Natural killer cell treated with Interleukin-12 subunit alpha and Interleukin-12 subunit beta and Interleukin-15 and Interleukin-18, amount 100 ng/mL, for 72 hours (primary cell): ENCODE data around the gene PEX26. TPM values are rescaled to one million over a fixed set of nuclear protein-coding genes. Genes with fewer than 3 reads are reported as not detected.
A peak's percentile ranks its signal among the peaks of the same experiment; 100 is the strongest.

ENCODE experiments used
- ATAC-seq, 2 donors: fragments of 150-1000 bp; cut with Tn5 transposase in 1 of 2; sonication (Bioruptor Pico), chemical (Tn5 transposase) in 1 of 2; 2 replicates each; pipeline ENCODE4 v1.10.0; 2021
- DNase-seq: peaks from one replicate; pipeline ENCODE4 v3.0.0; 2022; ENCODE audit warnings: low spot score
- H3K27ac Mint-ChIP-seq, 2 donors: 1 replicate in 1 of 2; 2 replicates in 1 of 2; pipeline ENCODE4 v1.8.0; 2022; ENCODE audit warnings: mixed read lengths in 2 of 2, mild to moderate bottlenecking in 1 of 2, moderate library complexity in 1 of 2
- H3K27me3 Mint-ChIP-seq, 2 donors: 1 replicate in 1 of 2; 2 replicates in 1 of 2; pipeline ENCODE4 v1.8.0; 2022; ENCODE audit warnings: mixed read lengths in 2 of 2
- H3K36me3 Mint-ChIP-seq: one replicate; pipeline ENCODE4 v1.8.0; 2022; ENCODE audit warnings: mixed read lengths
- H3K4me1 Mint-ChIP-seq, 2 donors: 1 replicate in 1 of 2; 2 replicates in 1 of 2; pipeline ENCODE4 v1.8.0; 2022; ENCODE audit warnings: low read depth in 2 of 2, mixed read lengths in 2 of 2, mild to moderate bottlenecking in 1 of 2
- H3K4me3 Mint-ChIP-seq: one replicate; pipeline ENCODE4 v1.8.0; 2022; ENCODE audit warnings: mixed read lengths
- H3K9me3 Mint-ChIP-seq: 2 replicates; pipeline ENCODE4 v1.8.0; 2022; ENCODE audit warnings: mixed read lengths
- total RNA-seq, 2 donors: library from RNA; stranded (reverse); gene quantifications; one replicate each; pipeline ENCODE4 v1.2.3, GENCODE V29; 2022

PEX26 gene
- total RNA-seq, 2 donors from 2014 or later = 44.6 to 63.5 TPM

- DNase-seq = no peak
- ATAC-seq = no peak
- Mint-ChIP-seq H3K27me3 (no peaks in the 10 kb centered on the region), H3K27ac (no peak overlapping the region), H3K4me1 (peaks cover 21 to 23% of the 10 kb centered on the region in 2 donors), H3K4me3 (no peak overlapping the region), H3K9me3 (no peaks in the 10 kb centered on the region), H3K36me3 (peaks cover 38% of the 10 kb centered on the region)
These were observed 7.4 kb downstream of the PEX26 start for GRCh38 chr22:18085188-18085587.

GRCh38 chr22:18087350-18087855 lies 9.6 kb downstream of the PEX26 start:
- Mint-ChIP-seq H3K36me3 (peaks cover 16% of the 10 kb centered on the region), H3K4me3 (no peak overlapping the region), H3K27ac (no peak overlapping the region), H3K27me3 (no peaks in the 10 kb centered on the region), H3K4me1 (peaks cover 18 to 19% of the 10 kb centered on the region in 2 donors), H3K9me3 (no peaks in the 10 kb centered on the region)
- no peak for DNase-seq
- no peak for ATAC-seq

GRCh38 chr22:18088825-18089568 lies 11.2 kb downstream of the PEX26 start:
- H3K4me1 Mint-ChIP-seq = peaks cover 11 to 13% of the 10 kb centered on the region in 2 donors
- DNase-seq (no peak), ATAC-seq (no peak)
- H3K36me3 Mint-ChIP-seq = peaks cover 7% of the 10 kb centered on the region
- H3K27ac Mint-ChIP-seq = no peak overlapping the region
- H3K27me3 Mint-ChIP-seq = no peaks in the 10 kb centered on the region
- no peak overlapping the region for H3K4me3 Mint-ChIP-seq
- no peaks in the 10 kb centered on the region for H3K9me3 Mint-ChIP-seq

GRCh38 chr22:18090286-18090685 lies 12.5 kb downstream of the PEX26 start:
- H3K36me3 Mint-ChIP-seq = peaks cover 7% of the 10 kb centered on the region
- ATAC-seq = no peak
- no peak overlapping the region for H3K27ac Mint-ChIP-seq

GRCh38 chr22:18091478-18091877 lies 13.7 kb downstream of the PEX26 start:
- Mint-ChIP-seq H3K36me3 (peaks cover 7% of the 10 kb centered on the region), H3K4me3 (peak overlapping the region; percentile 25), H3K27ac (no peak overlapping the region), H3K9me3 (no peaks in the 10 kb centered on the region), H3K27me3 (no peaks in the 10 kb centered on the region), H3K4me1 (peaks cover 11 to 18% of the 10 kb centered on the region in 2 donors)
- DNase-seq = peak; percentile 38
- ATAC-seq = peak in 1 of 2 donors; percentile 40

More at GRCh38 chr22:18090286-18090685, 12.5 kb downstream of the PEX26 start:
- Mint-ChIP-seq H3K4me3 (no peak overlapping the region), H3K9me3 (no peaks in the 10 kb centered on the region), H3K4me1 (peaks cover 11 to 15% of the 10 kb centered on the region in 2 donors), H3K27me3 (no peaks in the 10 kb centered on the region)
- peak; percentile 25 for DNase-seq

GRCh38 chr22:18091916-18092526 lies 14.2 kb downstream of the PEX26 start:
- ATAC-seq = peak; percentile 63 to 72
- Mint-ChIP-seq H3K27me3 (no peaks in the 10 kb centered on the region), H3K4me1 (peaks cover 15 to 22% of the 10 kb centered on the region in 2 donors), H3K9me3 (no peaks in the 10 kb centered on the region), H3K4me3 (peak overlapping the region; percentile 25), H3K27ac (no peak overlapping the region), H3K36me3 (peaks cover 12% of the 10 kb centered on the region)
- peak; percentile 44 for DNase-seq

GRCh38 chr22:18093661-18094060 lies 15.9 kb downstream of the PEX26 start:
- no peaks in the 10 kb centered on the region for H3K9me3 Mint-ChIP-seq

GRCh38 chr22:18095101-18095805 lies 17.5 kb downstream of the PEX26 start:
- ATAC-seq = no peak
- no peaks in the 10 kb centered on the region for H3K9me3 Mint-ChIP-seq
- peaks cover 6% of the 10 kb centered on the region for H3K36me3 Mint-ChIP-seq

More at GRCh38 chr22:18093661-18094060, 15.9 kb downstream of the PEX26 start:
- peaks cover 13% of the 10 kb centered on the region for H3K36me3 Mint-ChIP-seq
- no peak overlapping the region for H3K4me3 Mint-ChIP-seq
- ATAC-seq (no peak), DNase-seq (no peak)
- peaks cover 15 to 22% of the 10 kb centered on the region in 2 donors for H3K4me1 Mint-ChIP-seq
- H3K27ac Mint-ChIP-seq = no peak overlapping the region
- H3K27me3 Mint-ChIP-seq = no peaks in the 10 kb centered on the region

GRCh38 chr22:18096823-18097222 lies 19.0 kb downstream of the PEX26 start:
- Mint-ChIP-seq H3K9me3 (no peaks in the 10 kb centered on the region), H3K27me3 (no peaks in the 10 kb centered on the region), H3K36me3 (peaks cover 10% of the 10 kb centered on the region), H3K4me3 (no peak overlapping the region), H3K4me1 (peaks cover 9 to 14% of the 10 kb centered on the region in 2 donors), H3K27ac (peak overlapping the region in 1 of 2 donors; percentile 56)
- peak; percentile 56 to 80 for ATAC-seq
- no peak for DNase-seq

More at GRCh38 chr22:18095101-18095805, 17.5 kb downstream of the PEX26 start:
- DNase-seq = no peak
- Mint-ChIP-seq H3K27ac (peak overlapping the region in 1 of 2 donors; percentile 56), H3K27me3 (no peaks in the 10 kb centered on the region), H3K4me3 (no peak overlapping the region), H3K4me1 (peaks cover 15 to 17% of the 10 kb centered on the region in 2 donors)

GRCh38 chr22:18100781-18101180 lies 23.0 kb downstream of the PEX26 start:
- H3K4me3 Mint-ChIP-seq = no peak overlapping the region
- peaks cover 7 to 17% of the 10 kb centered on the region in 2 donors for H3K4me1 Mint-ChIP-seq
- no peaks in the 10 kb centered on the region for H3K9me3 Mint-ChIP-seq
- H3K27ac Mint-ChIP-seq = no peak overlapping the region
- H3K36me3 Mint-ChIP-seq = peaks cover 25% of the 10 kb centered on the region
- H3K27me3 Mint-ChIP-seq = peaks cover 0 to 4% of the 10 kb centered on the region in 2 donors
- no peak for DNase-seq
- ATAC-seq = no peak

GRCh38 chr22:18101536-18101935 lies 23.7 kb downstream of the PEX26 start:
- H3K9me3 Mint-ChIP-seq = no peaks in the 10 kb centered on the region
- H3K4me3 Mint-ChIP-seq = no peak overlapping the region
- H3K27me3 Mint-ChIP-seq = peaks cover 0 to 7% of the 10 kb centered on the region in 2 donors
- DNase-seq (no peak), ATAC-seq (no peak)
- H3K4me1 Mint-ChIP-seq = peaks cover 10 to 21% of the 10 kb centered on the region in 2 donors
- H3K36me3 Mint-ChIP-seq = peaks cover 27% of the 10 kb centered on the region
- H3K27ac Mint-ChIP-seq = no peak overlapping the region

GRCh38 chr22:18103527-18104269 lies 25.9 kb downstream of the PEX26 start:
- H3K4me3 Mint-ChIP-seq = no peak overlapping the region
- H3K27me3 Mint-ChIP-seq = peaks cover 2 to 7% of the 10 kb centered on the region in 2 donors
- DNase-seq = no peak
- peaks cover 26% of the 10 kb centered on the region for H3K36me3 Mint-ChIP-seq
- peaks cover 9 to 16% of the 10 kb centered on the region in 2 donors for H3K4me1 Mint-ChIP-seq
- H3K9me3 Mint-ChIP-seq = peaks cover 3% of the 10 kb centered on the region
- H3K27ac Mint-ChIP-seq = no peak overlapping the region
- ATAC-seq = no peak

GRCh38 chr22:18104566-18104965 lies 26.8 kb downstream of the PEX26 start:
- peaks cover 3% of the 10 kb centered on the region for H3K9me3 Mint-ChIP-seq
- no peak for DNase-seq
- no peak overlapping the region for H3K27ac Mint-ChIP-seq
- no peak overlapping the region for H3K4me3 Mint-ChIP-seq
- H3K27me3 Mint-ChIP-seq = peaks cover 5 to 11% of the 10 kb centered on the region in 2 donors
- H3K4me1 Mint-ChIP-seq = peaks cover 11 to 19% of the 10 kb centered on the region in 2 donors
- ATAC-seq = no peak
- H3K36me3 Mint-ChIP-seq = peaks cover 29% of the 10 kb centered on the region
